ENCODE data around the gene NCAM1.

DNA sequence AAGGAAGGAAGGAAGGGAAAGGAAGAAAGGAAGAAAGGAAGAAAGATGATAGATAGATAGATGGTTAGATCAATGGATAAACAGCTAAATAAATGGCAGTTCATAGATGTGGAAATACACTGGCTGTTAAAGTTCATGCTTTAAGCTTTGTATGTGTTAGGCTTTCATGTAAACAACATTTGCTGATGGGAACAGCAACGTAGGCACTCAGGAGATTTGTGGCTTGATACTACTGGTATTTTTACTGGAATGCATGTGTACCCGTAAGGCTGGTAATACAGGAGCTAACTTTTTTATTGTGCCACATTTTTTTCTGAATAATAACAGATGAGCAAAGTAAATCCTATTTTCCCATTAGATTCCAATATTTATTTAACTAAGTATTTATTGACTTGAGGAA, 85.6 kb downstream of the NCAM1 start:
- no peak for TF ChIP-seq EZH2phosphoT487 (IDR thresholded peaks at IDR 0.05; ENCODE audit: borderline replicate concordance, low read length)
- TF ChIP-seq, protein P1, sequence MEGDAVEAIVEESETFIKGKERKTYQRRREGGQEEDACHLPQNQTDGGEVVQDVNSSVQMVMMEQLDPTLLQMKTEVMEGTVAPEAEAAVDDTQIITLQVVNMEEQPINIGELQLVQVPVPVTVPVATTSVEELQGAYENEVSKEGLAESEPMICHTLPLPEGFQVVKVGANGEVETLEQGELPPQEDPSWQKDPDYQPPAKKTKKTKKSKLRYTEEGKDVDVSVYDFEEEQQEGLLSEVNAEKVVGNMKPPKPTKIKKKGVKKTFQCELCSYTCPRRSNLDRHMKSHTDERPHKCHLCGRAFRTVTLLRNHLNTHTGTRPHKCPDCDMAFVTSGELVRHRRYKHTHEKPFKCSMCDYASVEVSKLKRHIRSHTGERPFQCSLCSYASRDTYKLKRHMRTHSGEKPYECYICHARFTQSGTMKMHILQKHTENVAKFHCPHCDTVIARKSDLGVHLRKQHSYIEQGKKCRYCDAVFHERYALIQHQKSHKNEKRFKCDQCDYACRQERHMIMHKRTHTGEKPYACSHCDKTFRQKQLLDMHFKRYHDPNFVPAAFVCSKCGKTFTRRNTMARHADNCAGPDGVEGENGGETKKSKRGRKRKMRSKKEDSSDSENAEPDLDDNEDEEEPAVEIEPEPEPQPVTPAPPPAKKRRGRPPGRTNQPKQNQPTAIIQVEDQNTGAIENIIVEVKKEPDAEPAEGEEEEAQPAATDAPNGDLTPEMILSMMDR (conservative IDR thresholded peaks at IDR 0.05; ENCODE audit: low read depth, low read length): no peak

All from PC-3 (cell line).